MCF 10A (cell line): ENCODE measurements around the gene PHLDB2. TPM values are rescaled to one million over a fixed set of nuclear protein-coding genes. Genes with fewer than 3 reads are reported as not detected.

Experiments
- BruUV-seq: library from RNA; stranded (reverse); fragments of 400-500 nt; replicated peaks from 2 replicates; lab custom pipeline; 2021; lab: Mats Ljungman, UMichigan
- CTCF ChIA-PET: fragments of 300-600 bp; sonication (Branson Sonifier 250); formaldehyde crosslinking; extraction: SDS; loops from one replicate; lab custom pipeline; 2021; ENCODE audit warnings: antibody characterized with exemption, inconsistent platforms; lab: Yijun Ruan, JAX
- POLR2A ChIA-PET: fragments of 300-600, 350-650 bp; sonication (Branson Sonifier 250); formaldehyde crosslinking; extraction: SDS; loops from one replicate; lab custom pipeline; 2020; ENCODE audit warnings: antibody characterized with exemption, inconsistent platforms; lab: Yijun Ruan, JAX
- DNase-seq: peaks from one replicate; pipeline ENCODE4 v3.0.0-alpha.2; 2018; ENCODE audit not compliant: unreplicated experiment
- H3K27ac Mint-ChIP-seq: one replicate; pipeline ENCODE4 v1.8.0; 2022; ENCODE audit warnings: mild to moderate bottlenecking, low read depth, mixed read lengths; ENCODE audit not compliant: unreplicated experiment
- H3K27me3 Mint-ChIP-seq: one replicate; pipeline ENCODE4 v1.8.0; 2022; ENCODE audit warnings: mixed read lengths; ENCODE audit not compliant: insufficient read depth, unreplicated experiment
- H3K36me3 Mint-ChIP-seq: one replicate; pipeline ENCODE4 v1.8.0; 2022; ENCODE audit warnings: mild to moderate bottlenecking, moderate library complexity, mixed read lengths; ENCODE audit not compliant: insufficient read depth, unreplicated experiment
- H3K4me1 Mint-ChIP-seq: one replicate; pipeline ENCODE4 v1.8.0; 2022; ENCODE audit warnings: mixed read lengths; ENCODE audit not compliant: insufficient read depth, unreplicated experiment
- H3K4me3 Mint-ChIP-seq: one replicate; pipeline ENCODE4 v1.8.0; 2022; ENCODE audit warnings: mild to moderate bottlenecking, moderate library complexity, mixed read lengths; ENCODE audit not compliant: unreplicated experiment
- H3K9me3 Mint-ChIP-seq: one replicate; pipeline ENCODE4 v1.8.0; 2022; ENCODE audit warnings: mixed read lengths; ENCODE audit not compliant: unreplicated experiment
- CTCF ChIP-seq: fragments of 200-600 bp; IDR thresholded peaks from one replicate; pipeline ENCODE4 v1.8.0; 2022; ENCODE audit warnings: antibody characterized with exemption, mild to moderate bottlenecking; ENCODE audit not compliant: unreplicated experiment
- intact Hi-C: fragments of 100-400 bp; cut with micrococcal nuclease; formaldehyde crosslinking; loops from 2 replicates; pipeline ENCODE4 v1.14.1; 2022
- total RNA-seq: library from RNA; stranded (reverse); gene quantifications from 2 replicates; pipeline ENCODE4 v1.2.3, GENCODE V29; 2022

PHLDB2 gene
- total RNA-seq, 1 experiment from 2014 or later: 109 TPM

GRCh38 chr3:111926266-111926676 lies 67.2 kb downstream of the PHLDB2 start:
- intact Hi-C loops: no loop called here
- no peak for DNase-seq
- peaks cover 13% of the 10 kb centered on the region for H3K9me3 Mint-ChIP-seq
- BruUV-seq: no TSS peak
- POLR2A ChIA-PET: interaction anchor here (0.7 to 4.6 kb wide), 3 partner anchors 10 to 53 kb away, joined by 3 to 23 read pairs (median 4); partner anchors contain the start of gene ABHD10
- H3K27ac Mint-ChIP-seq: no peak overlapping the region
- peaks cover 85% of the 10 kb centered on the region for H3K36me3 Mint-ChIP-seq
- no peaks in the 10 kb centered on the region for H3K27me3 Mint-ChIP-seq
- peaks cover 25% of the 10 kb centered on the region for H3K4me1 Mint-ChIP-seq
- no peak for TF ChIP-seq CTCF
- H3K4me3 Mint-ChIP-seq: no peak overlapping the region
- CTCF ChIA-PET: interaction anchor here (0.6 to 2.9 kb wide), 5 partner anchors 9 to 209 kb away, joined by 3 to 10 read pairs (median 3); no protein-coding TSS in a partner anchor

GRCh38 chr3:111928613-111929012 lies 69.5 kb downstream of the PHLDB2 start:
- TF ChIP-seq CTCF: no peak
- Mint-ChIP-seq H3K4me3 (no peak overlapping the region), H3K36me3 (peaks cover 84% of the 10 kb centered on the region), H3K9me3 (peaks cover 4% of the 10 kb centered on the region), H3K27ac (no peak overlapping the region), H3K4me1 (peaks cover 10% of the 10 kb centered on the region), H3K27me3 (no peaks in the 10 kb centered on the region)
- DNase-seq: no peak
- ChIA-PET CTCF (interaction anchor here (0.7 to 1.2 kb wide), 2 partner anchors 9 to 682 kb away, joined by 3 to 4 read pairs; no protein-coding TSS in a partner anchor), POLR2A (no interaction called here)
- intact Hi-C loops: no loop called here
- no TSS peak for BruUV-seq

GRCh38 chr3:111929484-111929883 lies 70.4 kb downstream of the PHLDB2 start:
- intact Hi-C loops: no loop called here
- H3K36me3 Mint-ChIP-seq: peaks cover 84% of the 10 kb centered on the region
- H3K27ac Mint-ChIP-seq: no peak overlapping the region
- DNase-seq: no peak
- ChIA-PET CTCF (interaction anchor here (0.6 to 1.2 kb wide), 4 partner anchors 10 to 213 kb away, joined by 4 to 5 read pairs (median 4); no protein-coding TSS in a partner anchor), POLR2A (no interaction called here)
- no peak overlapping the region for H3K4me3 Mint-ChIP-seq
- no peak for TF ChIP-seq CTCF
- peaks cover 1% of the 10 kb centered on the region for H3K4me1 Mint-ChIP-seq
- no TSS peak for BruUV-seq
- H3K9me3 Mint-ChIP-seq: no peaks in the 10 kb centered on the region
- no peaks in the 10 kb centered on the region for H3K27me3 Mint-ChIP-seq

GRCh38 chr3:111932946-111933345 lies 73.9 kb downstream of the PHLDB2 start:
- no peak overlapping the region for H3K4me3 Mint-ChIP-seq
- intact Hi-C loops: no loop called here
- H3K27ac Mint-ChIP-seq: peak overlapping the region; percentile 63
- no peaks in the 10 kb centered on the region for H3K9me3 Mint-ChIP-seq
- ChIA-PET CTCF (interaction anchor here (0.7 to 1.2 kb wide), 4 partner anchors 10 to 215 kb away, joined by 3 to 5 read pairs (median 4); no protein-coding TSS in a partner anchor), POLR2A (interaction anchor here (0.7 to 0.8 kb wide), 3 partner anchors 13 to 336 kb away, joined by 3 read pairs; no protein-coding TSS in a partner anchor)
- no TSS peak for BruUV-seq
- H3K36me3 Mint-ChIP-seq: peaks cover 88% of the 10 kb centered on the region
- no peak for TF ChIP-seq CTCF
- no peak for DNase-seq
- no peaks in the 10 kb centered on the region for H3K27me3 Mint-ChIP-seq
- peaks cover 11% of the 10 kb centered on the region for H3K4me1 Mint-ChIP-seq
